ENCODE results near the gene ARID4B. TPM values are rescaled to one million over a fixed set of nuclear protein-coding genes. Genes with fewer than 3 reads are reported as not detected.

Gene ARID4B
- polyA plus RNA-seq, 2 of the 4 experiments (the other 2 are of a cell fraction), result 14.9 to 16.0 TPM

DNA sequence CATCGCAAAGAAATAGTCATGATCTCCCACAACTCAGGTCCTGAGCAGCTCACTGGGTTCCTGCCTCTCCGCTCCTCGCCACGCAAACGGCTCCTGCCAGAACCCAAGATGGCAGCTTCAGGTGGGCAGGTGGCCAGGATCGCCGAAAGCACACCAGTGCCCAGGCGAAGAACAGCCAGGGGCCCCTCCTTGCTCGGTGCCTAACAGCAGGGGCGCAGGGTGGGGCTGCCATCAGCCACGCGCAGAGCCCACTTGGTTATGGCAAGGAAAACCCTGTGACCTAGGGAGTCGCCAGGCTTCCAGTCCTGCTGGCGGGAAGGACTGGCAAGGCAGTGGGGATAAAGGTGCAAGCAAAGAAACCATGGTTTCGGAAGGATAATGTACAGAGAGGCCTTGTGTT lies 47.5 kb downstream of the ARID4B start:
- TF ChIP-seq, protein P1, sequence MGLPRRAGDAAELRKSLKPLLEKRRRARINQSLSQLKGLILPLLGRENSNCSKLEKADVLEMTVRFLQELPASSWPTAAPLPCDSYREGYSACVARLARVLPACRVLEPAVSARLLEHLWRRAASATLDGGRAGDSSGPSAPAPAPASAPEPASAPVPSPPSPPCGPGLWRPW (IDR thresholded peaks at IDR 0.05), result no peak
- TF ChIP-seq, protein P2, sequence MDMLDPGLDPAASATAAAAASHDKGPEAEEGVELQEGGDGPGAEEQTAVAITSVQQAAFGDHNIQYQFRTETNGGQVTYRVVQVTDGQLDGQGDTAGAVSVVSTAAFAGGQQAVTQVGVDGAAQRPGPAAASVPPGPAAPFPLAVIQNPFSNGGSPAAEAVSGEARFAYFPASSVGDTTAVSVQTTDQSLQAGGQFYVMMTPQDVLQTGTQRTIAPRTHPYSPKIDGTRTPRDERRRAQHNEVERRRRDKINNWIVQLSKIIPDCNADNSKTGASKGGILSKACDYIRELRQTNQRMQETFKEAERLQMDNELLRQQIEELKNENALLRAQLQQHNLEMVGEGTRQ (IDR thresholded peaks at IDR 0.05), result no peak
- TF ChIP-seq JUNB (IDR thresholded peaks at IDR 0.05) (no peak), FOSB (CRISPR knock-in tag; IDR thresholded peaks at IDR 0.05) (no peak), ZSCAN20 (CRISPR knock-in tag; IDR thresholded peaks at IDR 0.05) (no peak), RAD21 (conservative IDR thresholded peaks at IDR 0.05 in 1 of 2, IDR thresholded peaks at IDR 0.05 in 1 of 2) (no peak), SREBF2 (IDR thresholded peaks at IDR 0.05) (no peak), ZC3H11A (IDR thresholded peaks at IDR 0.05) (no peak), NPAS2 (CRISPR knock-in tag; IDR thresholded peaks at IDR 0.05; ENCODE audit: borderline replicate concordance) (no peak)
- TF ChIP-seq, protein P3, sequence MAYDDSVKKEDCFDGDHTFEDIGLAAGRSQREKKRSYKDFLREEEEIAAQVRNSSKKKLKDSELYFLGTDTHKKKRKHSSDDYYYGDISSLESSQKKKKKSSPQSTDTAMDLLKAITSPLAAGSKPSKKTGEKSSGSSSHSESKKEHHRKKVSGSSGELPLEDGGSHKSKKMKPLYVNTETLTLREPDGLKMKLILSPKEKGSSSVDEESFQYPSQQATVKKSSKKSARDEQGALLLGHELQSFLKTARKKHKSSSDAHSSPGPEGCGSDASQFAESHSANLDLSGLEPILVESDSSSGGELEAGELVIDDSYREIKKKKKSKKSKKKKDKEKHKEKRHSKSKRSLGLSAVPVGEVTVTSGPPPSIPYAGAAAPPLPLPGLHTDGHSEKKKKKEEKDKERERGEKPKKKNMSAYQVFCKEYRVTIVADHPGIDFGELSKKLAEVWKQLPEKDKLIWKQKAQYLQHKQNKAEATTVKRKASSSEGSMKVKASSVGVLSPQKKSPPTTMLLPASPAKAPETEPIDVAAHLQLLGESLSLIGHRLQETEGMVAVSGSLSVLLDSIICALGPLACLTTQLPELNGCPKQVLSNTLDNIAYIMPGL (CRISPR knock-in tag; IDR thresholded peaks at IDR 0.05; ENCODE audit: borderline replicate concordance), result no peak
- Histone ChIP-seq H3K4me2 (no peak overlapping the region), H3K9me3 (no peaks in the 10 kb centered on the region), H3K27ac (no peak overlapping the region), H3K4me1 (no peaks in the 10 kb centered on the region), H3K4me3 (no peak overlapping the region)
- 93% methylated on average over 14 of the region's 15 CpGs for WGBS (ENCODE audit: missing lambda C conversion rate)
- ChIA-PET POLR2A (no interaction called here), CTCF (no interaction called here)
- FAIRE-seq (no peak), ATAC-seq (no peak), DNase-seq (ENCODE audit: low read depth in 1 of 2, low spot score in 1 of 2) (no peak)

DNA sequence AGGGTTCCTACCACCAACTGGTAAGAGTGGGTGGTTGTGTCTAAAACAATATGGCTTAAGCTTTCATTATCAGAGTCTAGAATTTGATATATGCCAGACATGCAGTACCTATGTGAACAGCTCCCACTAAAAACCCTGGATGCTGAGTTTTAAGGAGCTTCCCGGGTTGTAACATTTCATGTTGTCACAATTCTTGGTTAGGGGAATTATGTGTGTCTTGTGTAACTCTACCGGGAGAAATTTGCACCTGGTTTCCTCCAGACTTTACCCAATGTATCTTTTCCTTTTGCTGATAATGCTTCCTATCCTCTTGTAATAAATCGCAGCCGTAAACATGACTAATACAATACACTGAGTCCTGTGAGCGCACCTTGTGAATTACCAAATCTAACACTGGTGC lies 48.3 kb downstream of the ARID4B start:
- ATAC-seq (no peak), DNase-seq (ENCODE audit: low read depth in 1 of 2, low spot score in 1 of 2) (no peak), FAIRE-seq (no peak)
- ChIA-PET CTCF (no interaction called here), POLR2A (no interaction called here)
- TF ChIP-seq PHF8 (IDR thresholded peaks at IDR 0.05; ENCODE audit: borderline replicate concordance, low read depth), result no peak
- no peak for TF ChIP-seq FOXS1 (CRISPR knock-in tag; IDR thresholded peaks at IDR 0.05)
- no peak for TF ChIP-seq POLR2A (IDR thresholded peaks at IDR 0.05; ENCODE audit: low read length)
- TF ChIP-seq EHF (CRISPR knock-in tag; IDR thresholded peaks at IDR 0.05), result no peak
- TF ChIP-seq, protein P4, sequence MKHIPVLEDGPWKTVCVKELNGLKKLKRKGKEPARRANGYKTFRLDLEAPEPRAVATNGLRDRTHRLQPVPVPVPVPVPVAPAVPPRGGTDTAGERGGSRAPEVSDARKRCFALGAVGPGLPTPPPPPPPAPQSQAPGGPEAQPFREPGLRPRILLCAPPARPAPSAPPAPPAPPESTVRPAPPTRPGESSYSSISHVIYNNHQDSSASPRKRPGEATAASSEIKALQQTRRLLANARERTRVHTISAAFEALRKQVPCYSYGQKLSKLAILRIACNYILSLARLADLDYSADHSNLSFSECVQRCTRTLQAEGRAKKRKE (CRISPR knock-in tag; IDR thresholded peaks at IDR 0.05; ENCODE audit: low read depth), result no peak
- no peaks in the 10 kb centered on the region for H3K4me1 ChIP-seq
- no peak overlapping the region for H3K27ac ChIP-seq
- no peak overlapping the region for H3K4me3 ChIP-seq
- H3K4me2 ChIP-seq, result no peak overlapping the region
- no peaks in the 10 kb centered on the region for H3K9me3 ChIP-seq
- 78% methylated on average over 5 of the region's 5 CpGs for WGBS (ENCODE audit: missing lambda C conversion rate)

DNA sequence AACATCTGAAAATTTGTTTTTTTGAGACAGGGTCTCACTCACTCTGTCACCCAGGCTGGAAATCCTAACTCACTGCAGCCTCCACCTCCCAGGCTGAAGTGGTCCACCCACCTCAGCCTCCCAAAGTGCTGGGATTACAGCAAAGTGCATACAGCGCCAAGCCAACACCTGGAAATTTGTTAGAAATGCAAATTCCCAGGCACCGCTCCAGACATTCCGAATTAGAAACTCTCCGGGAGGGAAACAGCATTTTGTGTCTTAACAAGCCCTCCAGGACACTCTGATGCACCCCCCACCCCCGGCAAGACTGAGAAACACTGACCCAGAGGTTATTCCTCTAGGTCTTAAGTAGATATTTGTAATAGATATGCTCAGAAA lies 49.1 kb downstream of the ARID4B start:
- Histone ChIP-seq H3K4me2 (no peak overlapping the region), H3K9me3 (no peaks in the 10 kb centered on the region), H3K27ac (no peak overlapping the region), H3K4me3 (no peak overlapping the region), H3K4me1 (no peaks in the 10 kb centered on the region)
- TF ChIP-seq FOSL2 (IDR thresholded peaks at IDR 0.05) (no peak), FOSL2 (CRISPR knock-in tag; IDR thresholded peaks at IDR 0.05) (no peak), POLR2A (IDR thresholded peaks at IDR 0.05; ENCODE audit: low read length) (no peak), NR3C1 (IDR thresholded peaks at IDR 0.05) (no peak), SREBF2 (IDR thresholded peaks at IDR 0.05) (no peak), HOXB13 (CRISPR knock-in tag; IDR thresholded peaks at IDR 0.05; ENCODE audit: low read depth) (no peak), JUNB (IDR thresholded peaks at IDR 0.05) (no peak), HOXB5 (CRISPR knock-in tag; IDR thresholded peaks at IDR 0.05) (no peak), CEBPB (IDR thresholded peaks at IDR 0.05) (no peak), ZC3H11A (IDR thresholded peaks at IDR 0.05) (no peak), MAFK (IDR thresholded peaks at IDR 0.05; ENCODE audit: partially characterized antibody) (no peak), ZNF302 (CRISPR knock-in tag; IDR thresholded peaks at IDR 0.05) (no peak)
- TF ChIP-seq, protein P5, sequence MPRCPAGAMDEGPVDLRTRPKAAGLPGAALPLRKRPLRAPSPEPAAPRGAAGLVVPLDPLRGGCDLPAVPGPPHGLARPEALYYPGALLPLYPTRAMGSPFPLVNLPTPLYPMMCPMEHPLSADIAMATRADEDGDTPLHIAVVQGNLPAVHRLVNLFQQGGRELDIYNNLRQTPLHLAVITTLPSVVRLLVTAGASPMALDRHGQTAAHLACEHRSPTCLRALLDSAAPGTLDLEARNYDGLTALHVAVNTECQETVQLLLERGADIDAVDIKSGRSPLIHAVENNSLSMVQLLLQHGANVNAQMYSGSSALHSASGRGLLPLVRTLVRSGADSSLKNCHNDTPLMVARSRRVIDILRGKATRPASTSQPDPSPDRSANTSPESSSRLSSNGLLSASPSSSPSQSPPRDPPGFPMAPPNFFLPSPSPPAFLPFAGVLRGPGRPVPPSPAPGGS (IDR thresholded peaks at IDR 0.05), result no peak
- TF ChIP-seq, protein P6, sequence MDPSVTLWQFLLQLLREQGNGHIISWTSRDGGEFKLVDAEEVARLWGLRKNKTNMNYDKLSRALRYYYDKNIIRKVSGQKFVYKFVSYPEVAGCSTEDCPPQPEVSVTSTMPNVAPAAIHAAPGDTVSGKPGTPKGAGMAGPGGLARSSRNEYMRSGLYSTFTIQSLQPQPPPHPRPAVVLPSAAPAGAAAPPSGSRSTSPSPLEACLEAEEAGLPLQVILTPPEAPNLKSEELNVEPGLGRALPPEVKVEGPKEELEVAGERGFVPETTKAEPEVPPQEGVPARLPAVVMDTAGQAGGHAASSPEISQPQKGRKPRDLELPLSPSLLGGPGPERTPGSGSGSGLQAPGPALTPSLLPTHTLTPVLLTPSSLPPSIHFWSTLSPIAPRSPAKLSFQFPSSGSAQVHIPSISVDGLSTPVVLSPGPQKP (IDR thresholded peaks at IDR 0.05; ENCODE audit: low read depth, low read length), result no peak
- FAIRE-seq (no peak), ATAC-seq (no peak), DNase-seq (ENCODE audit: low read depth in 1 of 2, low spot score in 1 of 2) (no peak)
- ChIA-PET POLR2A (no interaction called here), CTCF (no interaction called here)
- WGBS (ENCODE audit: missing lambda C conversion rate), result 91% methylated on average over 5 of the region's 5 CpGs
